Epithelial cell of proximal tubule (primary cell): ENCODE data around the gene COL16A1. TPM values are rescaled to one million over a fixed set of nuclear protein-coding genes. Genes with fewer than 3 reads are reported as not detected.

Experiments
- DNase-seq: peaks from one replicate; pipeline ENCODE4 v3.0.0-alpha.2; 2011; ENCODE audit warnings: low read depth
- H3K4me3 ChIP-seq: 2 replicates; pipeline ENCODE4 v1.5.1; 2011; ENCODE audit warnings: low read depth, mild to moderate bottlenecking, low read length
- CTCF ChIP-seq: conservative IDR thresholded peaks from 2 replicates; pipeline ENCODE4 v1.5.1; 2012; ENCODE audit warnings: low read depth, mild to moderate bottlenecking, low read length
- total RNA-seq: library from RNA; depleted of rRNA; stranded (reverse); fragments of >200 nt; gene quantifications from 2 replicates; pipeline ENCODE4 v1.2.3, GENCODE V29; 2015

COL16A1 gene
- total RNA-seq, 1 donor from 2014 or later, result 5.3 TPM

DNA sequence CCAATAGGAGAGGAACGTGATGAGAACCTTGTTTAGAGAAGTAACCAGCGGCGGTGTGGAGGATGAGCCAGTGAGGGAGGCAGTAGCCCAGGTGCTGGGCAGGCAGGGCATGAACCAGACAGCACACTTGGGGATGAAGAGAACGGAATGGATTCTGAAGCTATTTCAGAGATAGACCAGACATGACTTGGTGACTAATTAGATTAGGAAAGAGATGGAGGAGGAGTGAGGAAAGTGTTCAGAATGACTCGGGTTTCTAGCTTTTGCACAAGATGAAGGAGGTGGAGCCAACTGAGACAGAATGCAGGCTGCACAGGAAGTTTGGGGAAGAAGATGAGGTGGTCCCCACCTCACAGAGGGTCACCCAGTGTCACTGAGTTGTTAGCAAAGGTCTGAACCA is 64.3 kb downstream of the COL16A1 start:
- TF ChIP-seq CTCF, result no peak
- peak; percentile 26 for DNase-seq
- H3K4me3 ChIP-seq, result no peak overlapping the region

GRCh38 chr1:31637915-31638673 is 65.7 kb downstream of the COL16A1 start:
- no peak overlapping the region for H3K4me3 ChIP-seq
- no peak for TF ChIP-seq CTCF
- DNase-seq, result no peak

GRCh38 chr1:31633117-31633516 is 70.7 kb downstream of the COL16A1 start:
- H3K4me3 ChIP-seq, result no peak overlapping the region
- peak; percentile 72 for TF ChIP-seq CTCF
- no peak for DNase-seq

DNA sequence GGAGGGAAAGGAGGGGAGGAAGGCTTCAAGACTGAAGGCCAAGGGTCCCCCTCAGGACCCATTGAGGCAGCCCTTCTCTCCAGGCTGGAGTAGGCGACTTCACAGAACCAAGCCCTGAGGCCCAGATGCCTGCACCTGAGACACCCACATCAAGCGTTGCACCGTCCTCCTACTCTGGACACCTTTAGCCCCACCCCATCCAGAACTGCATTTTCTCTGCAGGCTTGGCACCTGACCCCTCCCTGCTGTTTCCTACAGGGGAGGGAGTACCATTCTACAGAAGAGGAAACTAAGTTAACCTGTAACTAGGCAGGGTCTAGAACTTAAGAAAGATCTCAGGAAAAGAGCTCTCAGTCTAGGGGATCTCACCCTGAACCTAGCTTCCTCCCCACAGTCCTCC is 71.2 kb downstream of the COL16A1 start:
- TF ChIP-seq CTCF, result no peak
- no peak overlapping the region for H3K4me3 ChIP-seq

GRCh38 chr1:31628931-31629556 is 74.8 kb downstream of the COL16A1 start:
- H3K4me3 ChIP-seq, result no peak overlapping the region
- no peak for TF ChIP-seq CTCF
- no peak for DNase-seq

More for the DNA sequence above, 71.2 kb downstream of the COL16A1 start:
- no peak for DNase-seq

- DNase-seq, result no peak
- no peak for TF ChIP-seq CTCF
- no peak overlapping the region for H3K4me3 ChIP-seq
Measured at GRCh38 chr1:31627930-31628559, 75.8 kb downstream of the COL16A1 start.
